AG04450 (cell line): ENCODE measurements around the gene SRGAP3. TPM values are rescaled to one million over a fixed set of nuclear protein-coding genes. Genes with fewer than 3 reads are reported as not detected.

ENCODE experiments used
- CTCF ChIA-PET: fragments of 300-600, 350-600 bp; formaldehyde crosslinking; extraction: SDS; loops from one replicate; lab custom pipeline; 2022; ENCODE audit warnings: antibody characterized with exemption, inconsistent platforms; lab: Charles Lee
- POLR2A ChIA-PET: fragments of 350-600 bp; formaldehyde crosslinking; extraction: SDS; loops from one replicate; lab custom pipeline; 2021; ENCODE audit warnings: antibody characterized with exemption, inconsistent platforms; lab: Yijun Ruan, JAX
- DNase-seq: peaks from one replicate; pipeline ENCODE4 v3.0.0-alpha.2; 2011; ENCODE audit warnings: low read depth, low spot score
- H3K27ac ChIP-seq: one replicate; pipeline ENCODE4 v1.5.1; 2012; ENCODE audit warnings: low read depth, low read length, control low read depth
- H3K27me3 ChIP-seq: one replicate; pipeline ENCODE4 v1.6.0; 2012; ENCODE audit warnings: low read length; ENCODE audit not compliant: control insufficient read depth, insufficient read depth
- H3K4me3 ChIP-seq: 2 replicates; pipeline ENCODE4 v1.5.1; 2011; ENCODE audit warnings: mild to moderate bottlenecking, low read depth, low read length, control low read depth
- H3K9me3 ChIP-seq: 2 replicates; pipeline ENCODE4 v1.5.1; 2012; ENCODE audit warnings: low read length; ENCODE audit not compliant: control insufficient read depth, insufficient read depth
- polyA plus RNA-seq: library from polyadenylated mRNA; depleted of rRNA; stranded (reverse); fragments of >200 nt; gene quantifications from 2 replicates; pipeline ENCODE4 v1.2.3, GENCODE V29; 2011
- TF ChIP-seq, protein P1 (sequence below): IDR thresholded peaks from 2 replicates; pipeline ENCODE4 v1.5.1; 2011; ENCODE audit warnings: low read depth, low read length, control low read depth, inconsistent platforms

SRGAP3 gene
- polyA plus RNA-seq, 1 experiment, result 0.61 TPM

DNA sequence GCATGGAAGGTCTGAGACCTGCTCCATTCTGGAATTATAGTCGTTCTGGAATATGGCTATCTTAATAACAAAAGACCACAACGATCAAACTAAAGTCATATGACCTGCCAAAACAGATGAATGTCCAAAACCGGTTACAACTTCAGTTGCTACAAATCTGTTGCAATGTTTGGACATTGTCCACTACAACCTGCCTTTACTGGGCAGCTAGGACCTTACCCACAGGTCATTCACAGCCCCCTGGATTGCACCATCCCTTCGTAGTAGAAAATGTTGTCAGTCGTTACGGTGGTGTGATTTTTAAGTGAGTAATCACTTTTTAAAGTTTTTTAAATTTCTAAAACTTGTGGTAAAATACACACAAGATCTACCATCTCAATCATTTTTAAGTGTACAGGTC lies 22.5 kb upstream of the SRGAP3 start:
- Histone ChIP-seq H3K27ac (no peak overlapping the region), H3K27me3 (peaks cover 4% of the 10 kb centered on the region), H3K4me3 (no peak overlapping the region), H3K9me3 (no peaks in the 10 kb centered on the region)
- CTCF ChIA-PET, result no interaction called here
- POLR2A ChIA-PET, result no interaction called here
- TF ChIP-seq, protein P1, sequence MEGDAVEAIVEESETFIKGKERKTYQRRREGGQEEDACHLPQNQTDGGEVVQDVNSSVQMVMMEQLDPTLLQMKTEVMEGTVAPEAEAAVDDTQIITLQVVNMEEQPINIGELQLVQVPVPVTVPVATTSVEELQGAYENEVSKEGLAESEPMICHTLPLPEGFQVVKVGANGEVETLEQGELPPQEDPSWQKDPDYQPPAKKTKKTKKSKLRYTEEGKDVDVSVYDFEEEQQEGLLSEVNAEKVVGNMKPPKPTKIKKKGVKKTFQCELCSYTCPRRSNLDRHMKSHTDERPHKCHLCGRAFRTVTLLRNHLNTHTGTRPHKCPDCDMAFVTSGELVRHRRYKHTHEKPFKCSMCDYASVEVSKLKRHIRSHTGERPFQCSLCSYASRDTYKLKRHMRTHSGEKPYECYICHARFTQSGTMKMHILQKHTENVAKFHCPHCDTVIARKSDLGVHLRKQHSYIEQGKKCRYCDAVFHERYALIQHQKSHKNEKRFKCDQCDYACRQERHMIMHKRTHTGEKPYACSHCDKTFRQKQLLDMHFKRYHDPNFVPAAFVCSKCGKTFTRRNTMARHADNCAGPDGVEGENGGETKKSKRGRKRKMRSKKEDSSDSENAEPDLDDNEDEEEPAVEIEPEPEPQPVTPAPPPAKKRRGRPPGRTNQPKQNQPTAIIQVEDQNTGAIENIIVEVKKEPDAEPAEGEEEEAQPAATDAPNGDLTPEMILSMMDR, result no peak
- DNase-seq, result no peak

DNA sequence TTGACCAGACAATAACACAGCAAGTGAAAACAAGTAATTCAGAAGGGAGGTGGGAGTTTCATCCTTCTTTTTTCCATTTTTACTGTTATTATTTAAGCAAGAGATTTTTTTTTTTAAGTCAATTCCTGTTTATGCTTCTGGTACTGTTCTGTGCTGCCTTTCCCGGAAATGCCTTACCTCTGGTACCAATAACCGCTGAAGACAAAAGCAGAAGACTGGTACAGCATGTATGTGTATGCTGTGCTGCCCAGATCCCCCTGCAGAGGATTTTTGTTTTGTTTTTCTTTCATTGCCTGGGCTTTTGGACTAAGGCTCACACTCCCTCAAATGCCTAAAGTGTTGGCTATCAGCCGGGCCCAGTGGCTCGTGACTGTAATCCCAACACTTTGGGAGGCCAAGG lies 21.3 kb upstream of the SRGAP3 start:
- DNase-seq, result no peak
- CTCF ChIA-PET, result no interaction called here
- TF ChIP-seq, protein P1, result no peak

DNA sequence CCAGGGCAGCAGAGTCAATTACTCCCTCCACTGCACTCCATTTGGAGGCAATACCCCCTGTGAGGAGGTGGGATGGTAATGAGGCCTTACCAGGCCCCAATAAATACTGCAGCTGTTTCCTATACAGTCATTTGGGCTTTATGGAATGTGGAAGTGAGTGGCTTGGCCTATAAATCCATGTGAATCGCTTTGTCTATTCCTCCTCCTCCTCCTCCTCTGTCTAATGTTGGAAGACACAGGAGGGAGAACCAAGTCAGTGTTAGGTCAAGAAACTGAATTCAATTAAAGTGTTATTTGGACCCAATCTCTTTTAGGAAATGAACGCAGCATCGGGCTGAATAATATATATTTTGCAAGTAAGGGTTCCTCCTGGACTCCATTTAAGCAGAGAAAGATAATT lies 17.3 kb upstream of the SRGAP3 start:
- Histone ChIP-seq H3K27ac (no peak overlapping the region), H3K9me3 (no peaks in the 10 kb centered on the region), H3K4me3 (no peak overlapping the region), H3K27me3 (no peaks in the 10 kb centered on the region)
- TF ChIP-seq, protein P1, result no peak
- DNase-seq, result no peak
- CTCF ChIA-PET, result no interaction called here
- POLR2A ChIA-PET, result no interaction called here

More for the DNA sequence above, 21.3 kb upstream of the SRGAP3 start:
- Histone ChIP-seq H3K4me3 (no peak overlapping the region), H3K27ac (no peak overlapping the region), H3K27me3 (peaks cover 4% of the 10 kb centered on the region), H3K9me3 (no peaks in the 10 kb centered on the region)
- POLR2A ChIA-PET, result no interaction called here

- Histone ChIP-seq H3K27me3 (peaks cover 2% of the 10 kb centered on the region), H3K9me3 (no peaks in the 10 kb centered on the region), H3K4me3 (no peak overlapping the region), H3K27ac (no peak overlapping the region)
- TF ChIP-seq, protein P1, result no peak
- ChIA-PET CTCF (no interaction called here), POLR2A (no interaction called here)
- DNase-seq, result no peak
Measured at GRCh38 chr3:9260305-9260704, 10.9 kb upstream of the SRGAP3 start.

DNA sequence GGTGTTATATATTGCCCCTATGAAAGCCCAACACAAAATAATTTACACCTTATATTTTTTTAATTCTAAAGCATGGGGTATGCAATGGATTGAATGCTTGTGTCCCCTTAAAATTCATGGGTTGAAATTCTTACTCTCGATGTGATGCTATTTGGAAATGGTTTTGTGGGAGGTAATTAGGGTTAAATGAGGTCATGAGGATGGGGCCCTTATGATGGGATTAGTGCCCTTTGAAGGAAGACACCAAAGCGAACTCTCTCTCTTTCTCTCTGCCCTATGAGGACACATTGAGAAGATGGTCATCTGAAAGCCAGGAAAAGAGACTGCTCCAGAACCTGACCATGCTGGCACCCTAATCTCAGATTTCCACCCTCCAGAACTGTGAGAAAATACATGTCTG lies 7.6 kb upstream of the SRGAP3 start:
- peaks cover 2% of the 10 kb centered on the region for H3K27me3 ChIP-seq
- CTCF ChIA-PET, result interaction anchor here (0.6 to 0.7 kb wide), 2 partner anchors 91 to 221 kb away, joined by 3 read pairs; no protein-coding TSS in a partner anchor
- no peak overlapping the region for H3K27ac ChIP-seq
- H3K9me3 ChIP-seq, result no peaks in the 10 kb centered on the region
- POLR2A ChIA-PET, result no interaction called here
- DNase-seq, result no peak
- H3K4me3 ChIP-seq, result no peak overlapping the region
- TF ChIP-seq, protein P1, result no peak
